ENCODE measurements around the gene PSMD11. TPM values are rescaled to one million over a fixed set of nuclear protein-coding genes. Genes with fewer than 3 reads are reported as not detected.

Gene PSMD11
- total RNA-seq, 1 donor from 2014 or later: 74.2 TPM

DNA sequence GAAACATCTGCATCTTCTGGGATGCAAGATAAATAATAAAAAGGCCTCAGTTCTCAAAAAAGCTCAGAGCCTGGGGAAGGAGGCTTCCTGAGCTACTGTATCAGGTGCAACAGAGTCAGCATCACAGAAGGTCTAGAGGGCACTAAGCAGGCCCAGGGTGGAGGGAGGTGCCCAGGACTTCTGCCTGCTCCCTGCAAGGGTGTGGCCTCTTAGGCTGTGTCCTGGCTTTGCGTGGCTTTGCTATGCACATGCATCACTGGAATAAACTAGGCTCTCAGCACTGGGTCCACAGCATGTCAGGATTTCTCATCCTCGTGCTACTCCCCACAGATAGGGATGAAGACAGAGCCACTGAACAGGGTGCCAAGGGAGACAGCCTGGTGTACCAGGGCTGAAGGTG lies 68.0 kb downstream of the PSMD11 start:
- H3K36me3 ChIP-seq (ENCODE audit: control insufficient read depth, insufficient read depth, low read length): no peaks in the 10 kb centered on the region
- DNase-seq (ENCODE audit: low read depth) (no peak), FAIRE-seq (no peak)
- TF ChIP-seq, protein P1, sequence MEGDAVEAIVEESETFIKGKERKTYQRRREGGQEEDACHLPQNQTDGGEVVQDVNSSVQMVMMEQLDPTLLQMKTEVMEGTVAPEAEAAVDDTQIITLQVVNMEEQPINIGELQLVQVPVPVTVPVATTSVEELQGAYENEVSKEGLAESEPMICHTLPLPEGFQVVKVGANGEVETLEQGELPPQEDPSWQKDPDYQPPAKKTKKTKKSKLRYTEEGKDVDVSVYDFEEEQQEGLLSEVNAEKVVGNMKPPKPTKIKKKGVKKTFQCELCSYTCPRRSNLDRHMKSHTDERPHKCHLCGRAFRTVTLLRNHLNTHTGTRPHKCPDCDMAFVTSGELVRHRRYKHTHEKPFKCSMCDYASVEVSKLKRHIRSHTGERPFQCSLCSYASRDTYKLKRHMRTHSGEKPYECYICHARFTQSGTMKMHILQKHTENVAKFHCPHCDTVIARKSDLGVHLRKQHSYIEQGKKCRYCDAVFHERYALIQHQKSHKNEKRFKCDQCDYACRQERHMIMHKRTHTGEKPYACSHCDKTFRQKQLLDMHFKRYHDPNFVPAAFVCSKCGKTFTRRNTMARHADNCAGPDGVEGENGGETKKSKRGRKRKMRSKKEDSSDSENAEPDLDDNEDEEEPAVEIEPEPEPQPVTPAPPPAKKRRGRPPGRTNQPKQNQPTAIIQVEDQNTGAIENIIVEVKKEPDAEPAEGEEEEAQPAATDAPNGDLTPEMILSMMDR (IDR thresholded peaks at IDR 0.05; ENCODE audit: insufficient read depth, low read length, severe bottlenecking): no peak
- no peak overlapping the region for H3K4me3 ChIP-seq (ENCODE audit: low read depth, low read length)
- H3K27me3 ChIP-seq (ENCODE audit: control insufficient read depth, insufficient read depth, low read length): no peaks in the 10 kb centered on the region

DNA sequence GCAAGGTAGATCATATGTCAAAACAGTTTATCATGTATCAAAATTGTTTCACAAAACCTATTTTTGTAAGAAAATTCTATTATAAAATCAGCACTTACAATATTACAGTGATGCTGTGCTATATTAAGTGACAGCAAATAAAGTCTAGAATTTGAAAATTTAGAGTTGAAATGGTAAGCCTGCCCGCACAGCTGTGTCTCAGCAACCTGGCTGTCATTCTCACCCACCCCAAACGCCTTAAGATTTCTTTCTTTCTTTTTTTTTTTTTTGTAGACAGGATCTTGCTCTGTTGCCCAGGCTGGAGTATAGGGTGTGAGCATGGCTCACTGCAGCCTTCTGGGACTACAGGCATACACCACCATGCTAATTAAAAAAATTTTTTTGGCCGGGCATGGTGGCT lies 69.3 kb downstream of the PSMD11 start:
- no peak overlapping the region for H3K4me3 ChIP-seq (ENCODE audit: low read depth, low read length)
- DNase-seq (ENCODE audit: low read depth) (no peak), FAIRE-seq (no peak)
- no peaks in the 10 kb centered on the region for H3K27me3 ChIP-seq (ENCODE audit: control insufficient read depth, insufficient read depth, low read length)
- H3K36me3 ChIP-seq (ENCODE audit: control insufficient read depth, insufficient read depth, low read length): no peaks in the 10 kb centered on the region
- TF ChIP-seq, protein P1 (IDR thresholded peaks at IDR 0.05; ENCODE audit: insufficient read depth, low read length, severe bottlenecking): no peak

DNA sequence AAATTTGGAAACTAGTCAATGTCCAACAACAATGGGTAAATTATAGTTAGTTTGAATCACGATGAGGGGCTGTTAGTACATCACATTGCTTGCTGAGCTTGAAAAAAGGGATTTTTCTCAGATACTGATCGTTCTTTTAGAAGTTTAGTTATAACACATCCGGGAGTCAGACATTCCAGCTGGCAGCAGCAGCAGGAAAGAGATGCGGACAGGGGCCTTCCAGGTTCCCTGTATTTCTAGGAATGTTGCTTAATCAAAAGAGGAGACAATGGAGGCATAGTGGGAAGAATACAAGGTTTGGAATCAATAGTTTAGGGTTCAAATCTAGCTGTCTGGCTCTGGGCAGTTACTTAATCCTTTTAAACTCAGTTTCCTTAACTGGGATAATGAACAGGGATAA lies 70.3 kb downstream of the PSMD11 start:
- Histone ChIP-seq H3K27me3 (ENCODE audit: control insufficient read depth, insufficient read depth, low read length) (no peaks in the 10 kb centered on the region), H3K4me3 (ENCODE audit: low read depth, low read length) (no peak overlapping the region), H3K36me3 (ENCODE audit: control insufficient read depth, insufficient read depth, low read length) (no peaks in the 10 kb centered on the region)
- no peak for FAIRE-seq
- TF ChIP-seq, protein P1 (IDR thresholded peaks at IDR 0.05; ENCODE audit: insufficient read depth, low read length, severe bottlenecking): no peak
- DNase-seq (ENCODE audit: low read depth): no peak

GRCh38 chr17:32515677-32516383 lies 71.5 kb downstream of the PSMD11 start:
- H3K4me3 ChIP-seq (ENCODE audit: low read depth, low read length): no peak overlapping the region
- TF ChIP-seq, protein P1 (IDR thresholded peaks at IDR 0.05; ENCODE audit: insufficient read depth, low read length, severe bottlenecking): no peak
- FAIRE-seq (no peak), DNase-seq (ENCODE audit: low read depth) (no peak)
- H3K27me3 ChIP-seq (ENCODE audit: control insufficient read depth, insufficient read depth, low read length): no peaks in the 10 kb centered on the region
- no peaks in the 10 kb centered on the region for H3K36me3 ChIP-seq (ENCODE audit: control insufficient read depth, insufficient read depth, low read length)

GRCh38 chr17:32516450-32516849 lies 72.1 kb downstream of the PSMD11 start:
- Histone ChIP-seq H3K27me3 (ENCODE audit: control insufficient read depth, insufficient read depth, low read length) (no peaks in the 10 kb centered on the region), H3K36me3 (ENCODE audit: control insufficient read depth, insufficient read depth, low read length) (no peaks in the 10 kb centered on the region), H3K4me3 (ENCODE audit: low read depth, low read length) (no peak overlapping the region)
- DNase-seq (ENCODE audit: low read depth) (no peak), FAIRE-seq (no peak)
- TF ChIP-seq, protein P1 (IDR thresholded peaks at IDR 0.05; ENCODE audit: insufficient read depth, low read length, severe bottlenecking): no peak
